Smooth muscle cell (in vitro differentiated cells): ENCODE results near the gene SELENOW. TPM values are rescaled to one million over a fixed set of nuclear protein-coding genes. Genes with fewer than 3 reads are reported as not detected.
"Not testable (repeated sequence)": the region's sequence is repeated elsewhere in the genome, so short reads cannot be mapped to it uniquely, and the experiment has no call there.

Source experiments
- DNase-seq: peaks from one replicate; lab custom pipeline; 2025; ENCODE audit not compliant: unreplicated experiment; lab: John Stamatoyannopoulos, UW
- H2AFZ ChIP-seq: fragments of 200-600 bp; sonication (generic); 2 replicates; pipeline ENCODE4 v1.6.0; 2016; ENCODE audit warnings: antibody characterized with exemption, low read depth, mild to moderate bottlenecking
- H3F3A ChIP-seq: fragments of 200-600 bp; sonication (generic); 2 replicates; pipeline ENCODE4 v1.6.0; 2017; ENCODE audit warnings: antibody characterized with exemption, low read depth
- H3K27ac ChIP-seq: fragments of 200-600 bp; sonication (generic); 2 replicates; pipeline ENCODE4 v1.5.1; 2016; ENCODE audit warnings: low read depth, mild to moderate bottlenecking
- H3K27me3 ChIP-seq: fragments of 200-600 bp; sonication (generic); 2 replicates; pipeline ENCODE4 v1.6.1; 2016; ENCODE audit warnings: low read depth, mild to moderate bottlenecking
- H3K36me3 ChIP-seq: fragments of 200-600 bp; sonication (generic); 2 replicates; pipeline ENCODE4 v1.5.1; 2016; ENCODE audit warnings: low read depth
- H3K4me1 ChIP-seq: fragments of 200-600 bp; sonication (generic); 2 replicates; pipeline ENCODE4 v1.5.1; 2016; ENCODE audit warnings: low read depth
- H3K4me2 ChIP-seq: fragments of 200-600 bp; sonication (generic); 2 replicates; pipeline ENCODE4 v1.6.0; 2016; ENCODE audit warnings: mild to moderate bottlenecking
- H3K4me3 ChIP-seq: fragments of 200-600 bp; sonication (generic); 2 replicates; pipeline ENCODE4 v1.5.1; 2016; ENCODE audit warnings: mild to moderate bottlenecking
- H3K79me2 ChIP-seq: fragments of 200-600 bp; sonication (generic); 2 replicates; pipeline ENCODE4 v1.6.0; 2016; ENCODE audit warnings: low read depth, mild to moderate bottlenecking
- H3K9ac ChIP-seq: fragments of 200-600 bp; sonication (generic); 2 replicates; pipeline ENCODE4 v1.6.0; 2016; ENCODE audit warnings: low read depth
- H3K9me3 ChIP-seq: fragments of 200-600 bp; sonication (generic); replicated peaks from 2 replicates; pipeline ENCODE4 v1.5.1; 2016; ENCODE audit warnings: low read depth
- H4K20me1 ChIP-seq: fragments of 200-600 bp; sonication (generic); 2 replicates; pipeline ENCODE4 v1.6.0; 2016; ENCODE audit warnings: low read depth
- CTCF ChIP-seq: fragments of 200-600 bp; sonication (generic); IDR thresholded peaks from 2 replicates; pipeline ENCODE4 v1.5.1; 2017; ENCODE audit warnings: borderline replicate concordance, mild to moderate bottlenecking, antibody characterized with exemption; ENCODE audit not compliant: insufficient read depth, poor library complexity, severe bottlenecking
- WGBS: methylation state at CpG from one replicate; pipeline ENCODE4 v1.1.7; 2016; ENCODE audit warnings: low lambda C conversion rate; 5-methylcytosine and 5-hydroxymethylcytosine counted together
- polyA plus RNA-seq: library from polyadenylated mRNA; unstranded; fragments of >200 nt; fragmentation: Nextera tagmentation; extraction: Ambion mirVana; gene quantifications from 2 replicates; pipeline ENCODE4 v1.2.1, GENCODE V29; 2016
- total RNA-seq: library from RNA; depleted of rRNA; stranded (reverse); fragments of >200 nt; gene quantifications from 2 replicates; pipeline ENCODE4 v1.2.3, GENCODE V29; 2014

Gene SELENOW
- total and polyA plus RNA-seq, 2 experiments from 2014 or later, result 441 to 558 TPM

- Histone ChIP-seq H3K9ac (no peak overlapping the region), H3K4me1 (peaks cover 11% of the 10 kb centered on the region), H3K9me3 (no peaks in the 10 kb centered on the region), H3K4me2 (no peak overlapping the region), H3K27ac (peak overlapping the region; percentile 99), H2AFZ (no peak overlapping the region), H3K79me2 (peaks cover 12% of the 10 kb centered on the region), H3F3A (peaks cover 43% of the 10 kb centered on the region), H3K36me3 (no peaks in the 10 kb centered on the region), H3K4me3 (no peak overlapping the region), H3K27me3 (no peaks in the 10 kb centered on the region), H4K20me1 (peaks cover 3% of the 10 kb centered on the region)
- no peak for DNase-seq
- TF ChIP-seq CTCF, result no peak
- 88% methylated on average over 15 of the region's 15 CpGs for WGBS
Measured at GRCh38 chr19:47741544-47742140, 36.9 kb upstream of the SELENOW start.

DNA sequence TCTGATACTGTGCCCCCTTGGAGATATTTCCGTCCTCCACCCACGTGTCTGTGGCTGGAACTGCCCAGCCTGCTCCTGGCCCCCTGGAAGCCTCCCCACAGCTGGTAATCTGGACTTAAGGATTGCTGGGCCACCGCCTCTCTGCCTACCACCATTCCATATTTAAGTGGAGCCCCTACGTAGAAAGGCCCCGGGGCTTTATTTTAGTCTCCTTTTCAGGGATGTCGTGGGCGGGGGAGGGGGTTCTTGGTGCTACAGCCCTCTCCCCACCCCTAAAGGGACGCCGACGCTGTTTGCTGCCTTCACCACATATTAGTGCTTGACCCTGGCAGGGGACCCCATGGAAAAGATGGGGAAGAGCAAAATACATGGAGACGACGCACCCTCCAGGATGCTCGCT lies 35.9 kb upstream of the SELENOW start:
- no peak for TF ChIP-seq CTCF
- Histone ChIP-seq H3K4me3 (peak overlapping the region; percentile 31), H3K36me3 (no peaks in the 10 kb centered on the region)

GRCh38 chr19:47745010-47745901 lies 33.2 kb upstream of the SELENOW start, which contains the start of gene NOP53:
Gene NOP53, plus strand, starts transcription at chr19:47745546. Its CDS starts 14 bp downstream, at chr19:47745560.
- Histone ChIP-seq H3F3A (peaks cover 24% of the 10 kb centered on the region), H3K4me3 (peak within 1 kb of the TSS; percentile 100), H3K36me3 (no peaks in the 10 kb centered on the region), H3K9ac (peak within 1 kb of the TSS; percentile 94), H3K27me3 (no peaks in the 10 kb centered on the region), H2AFZ (peak within 1 kb of the TSS; percentile 94), H3K4me2 (peak within 1 kb of the TSS; percentile 98), H3K9me3 (no peaks in the 10 kb centered on the region), H3K79me2 (peaks cover 37% of the 10 kb centered on the region), H3K27ac (peak within 1 kb of the TSS; percentile 96), H4K20me1 (peaks cover 31% of the 10 kb centered on the region), H3K4me1 (peaks cover 11% of the 10 kb centered on the region)
- peak; percentile 92 for DNase-seq
- 3% methylated on average over 53 of the region's 53 CpGs for WGBS
- TF ChIP-seq CTCF, result no peak

More for the DNA sequence above, 35.9 kb upstream of the SELENOW start:
- peak overlapping the region; percentile 99 for H3K27ac ChIP-seq
- H3K4me1 ChIP-seq, result peaks cover 11% of the 10 kb centered on the region
- peak; percentile 48 for DNase-seq
- peaks cover 21% of the 10 kb centered on the region for H3K79me2 ChIP-seq
- peak overlapping the region; percentile 37 for H2AFZ ChIP-seq
- no peaks in the 10 kb centered on the region for H3K27me3 ChIP-seq
- peaks cover 42% of the 10 kb centered on the region for H3F3A ChIP-seq
- H3K9ac ChIP-seq, result peak overlapping the region; percentile 94
- 12% methylated on average over 13 of the region's 13 CpGs for WGBS
- no peaks in the 10 kb centered on the region for H3K9me3 ChIP-seq
- peaks cover 9% of the 10 kb centered on the region for H4K20me1 ChIP-seq
- H3K4me2 ChIP-seq, result peak overlapping the region; percentile 80

- H3K27me3 ChIP-seq, result not testable (repeated sequence)
- peaks cover 37% of the 10 kb centered on the region for H3K79me2 ChIP-seq
Measured at GRCh38 chr19:47746129-47746528, 32.4 kb upstream of the SELENOW start.

More at GRCh38 chr19:47746129-47746528, 32.4 kb upstream of the SELENOW start:
- Histone ChIP-seq H3K4me2 (peak overlapping the region; percentile 98), H4K20me1 (peaks cover 40% of the 10 kb centered on the region), H3K9ac (peak overlapping the region; percentile 94), H3K4me1 (peaks cover 11% of the 10 kb centered on the region), H3F3A (peaks cover 21% of the 10 kb centered on the region), H3K4me3 (peak overlapping the region; percentile 100)
- not testable (repeated sequence) for H3K27ac ChIP-seq, H3K36me3 ChIP-seq, H3K9me3 ChIP-seq, H2AFZ ChIP-seq, DNase-seq
- WGBS, result 70% methylated on average over 17 of the region's 17 CpGs
